GM08714 (cell line): ENCODE measurements around the gene NT5DC2.

Experiments used
- H3K4me3 ChIP-seq: fragments of 200-500 bp; sonication (Bioruptor generic); 2 replicates; pipeline ENCODE4 v1.5.1; 2014; ENCODE audit warnings: mild to moderate bottlenecking, low read length, inconsistent platforms
- ZNF274 ChIP-seq: IDR thresholded peaks from 2 replicates; pipeline ENCODE4 v1.6.1; 2012; ENCODE audit warnings: mild to moderate bottlenecking, low read depth, low read length

NT5DC2 gene

DNA sequence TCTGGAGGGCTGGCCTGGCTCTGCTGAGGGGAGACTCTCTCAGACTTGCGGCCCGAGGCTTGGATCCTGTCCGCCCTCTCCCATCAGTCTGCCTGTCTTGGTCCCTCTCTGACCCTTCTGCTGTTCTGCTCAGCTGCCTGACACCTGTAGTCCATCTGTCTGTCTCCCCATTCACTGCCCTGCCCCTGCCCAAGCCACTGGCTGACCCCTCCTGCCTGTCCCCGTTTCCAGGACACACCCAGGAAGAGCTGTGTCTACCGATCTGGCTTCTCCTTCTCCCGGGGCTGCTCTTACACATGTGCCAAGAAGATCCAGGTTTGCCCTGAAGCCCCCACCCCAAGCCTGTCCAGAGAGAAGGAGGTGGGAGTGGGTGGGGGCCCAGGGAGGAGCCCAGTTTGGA is 18.5 kb downstream of the NT5DC2 start:
- no peak overlapping the region for H3K4me3 ChIP-seq
- no peak for TF ChIP-seq ZNF274

DNA sequence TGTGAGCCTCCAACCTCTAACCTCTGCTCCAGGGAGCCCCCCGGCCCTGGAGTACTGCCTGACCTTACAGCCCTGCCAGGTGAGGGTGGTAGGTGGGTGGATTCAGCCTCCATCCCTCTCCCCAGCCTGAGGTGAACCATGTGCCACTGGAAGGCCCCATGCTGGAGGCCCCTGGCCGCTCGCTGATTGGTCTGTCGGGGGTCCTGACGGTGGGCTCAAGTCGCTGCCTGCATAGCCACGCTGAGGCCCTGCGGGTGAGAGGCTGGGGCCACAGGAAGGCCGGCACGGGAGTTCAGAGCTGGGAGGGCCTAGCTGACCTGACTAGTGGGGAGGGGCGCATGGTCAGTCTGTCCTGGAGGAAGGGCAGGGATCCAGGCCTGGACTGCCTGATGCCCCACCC is 19.1 kb downstream of the NT5DC2 start:
- H3K4me3 ChIP-seq: no peak overlapping the region
- no peak for TF ChIP-seq ZNF274

DNA sequence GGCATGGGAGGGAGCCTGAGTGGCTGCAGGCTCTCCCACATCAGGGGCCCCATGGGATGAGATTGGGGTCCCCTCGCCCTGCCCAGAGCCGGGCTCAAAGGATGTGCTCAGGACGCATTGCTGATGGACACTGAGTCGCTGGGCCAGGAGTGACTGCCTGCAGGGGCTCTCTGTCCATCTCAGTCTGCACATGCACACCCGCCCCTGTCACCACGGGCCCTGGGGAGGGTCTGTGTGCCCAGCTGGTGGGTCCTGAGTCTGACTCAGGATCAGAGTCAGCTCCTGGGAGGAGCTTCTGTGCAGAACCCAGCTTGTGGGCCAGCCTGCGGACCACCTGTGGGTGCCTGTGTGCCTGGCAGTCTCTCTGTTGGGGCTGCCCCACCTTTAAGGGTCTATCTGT is 20.4 kb downstream of the NT5DC2 start:
- no peak overlapping the region for H3K4me3 ChIP-seq
- TF ChIP-seq ZNF274: no peak

DNA sequence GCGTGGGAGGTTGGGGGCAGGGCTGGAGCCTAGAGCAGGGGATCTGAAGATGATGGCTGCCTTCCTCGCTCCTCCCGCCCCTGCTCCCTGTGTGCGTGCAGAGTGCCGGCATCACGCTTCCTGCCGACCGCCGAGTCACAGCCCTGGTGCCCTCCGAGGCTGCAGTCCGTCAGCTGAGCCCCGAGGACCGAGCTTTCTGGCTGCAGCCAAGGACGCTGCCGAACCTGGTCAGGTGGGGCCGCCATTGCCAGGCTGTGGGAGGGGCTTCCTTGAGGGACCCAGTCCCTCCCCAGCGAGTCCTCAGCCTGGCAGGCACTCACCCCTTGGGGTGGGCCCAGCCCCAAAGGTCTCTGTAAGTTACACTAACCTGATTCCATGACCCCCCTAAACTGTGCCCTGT is 20.9 kb downstream of the NT5DC2 start:
- no peak for TF ChIP-seq ZNF274
- H3K4me3 ChIP-seq: no peak overlapping the region

DNA sequence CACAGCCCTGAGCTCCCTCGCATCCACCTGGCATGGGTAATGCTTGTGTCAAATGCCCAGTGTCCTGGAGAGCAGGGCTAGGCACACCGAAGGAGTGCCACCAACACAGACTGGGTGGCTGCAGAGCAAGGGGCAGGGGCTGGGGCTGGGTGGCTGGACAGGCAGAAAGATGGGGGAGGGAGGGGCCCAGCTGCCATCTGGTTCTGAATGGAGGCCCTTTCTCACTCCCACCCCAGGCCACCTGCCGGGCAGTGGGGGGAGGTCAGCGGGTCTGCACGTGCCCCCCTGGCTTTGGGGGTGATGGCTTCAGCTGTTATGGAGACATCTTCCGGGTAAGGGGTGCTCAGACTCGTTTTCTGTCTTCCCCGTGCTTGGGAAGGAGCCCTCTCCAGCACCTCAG is 21.6 kb downstream of the NT5DC2 start:
- no peak overlapping the region for H3K4me3 ChIP-seq
- no peak for TF ChIP-seq ZNF274

DNA sequence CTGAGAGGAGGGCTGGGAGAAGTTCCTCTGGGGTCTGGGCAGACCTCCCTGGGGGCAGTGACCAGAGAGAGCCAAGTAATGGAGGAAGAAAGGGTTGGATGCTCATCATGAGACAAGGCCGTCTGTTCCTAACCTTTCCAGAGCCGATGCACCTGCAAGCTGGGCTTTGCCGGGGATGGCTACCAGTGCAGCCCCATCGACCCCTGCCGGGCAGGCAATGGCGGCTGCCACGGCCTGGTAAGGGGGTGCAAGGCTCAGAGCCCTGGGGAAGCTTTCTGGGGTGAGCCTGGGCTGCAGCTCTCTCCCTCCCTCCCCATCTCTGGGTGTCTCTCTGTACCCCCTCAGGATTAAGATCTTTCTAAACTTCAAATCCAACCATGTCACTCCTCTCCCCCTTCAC is 22.1 kb downstream of the NT5DC2 start:
- no peak for TF ChIP-seq ZNF274

DNA sequence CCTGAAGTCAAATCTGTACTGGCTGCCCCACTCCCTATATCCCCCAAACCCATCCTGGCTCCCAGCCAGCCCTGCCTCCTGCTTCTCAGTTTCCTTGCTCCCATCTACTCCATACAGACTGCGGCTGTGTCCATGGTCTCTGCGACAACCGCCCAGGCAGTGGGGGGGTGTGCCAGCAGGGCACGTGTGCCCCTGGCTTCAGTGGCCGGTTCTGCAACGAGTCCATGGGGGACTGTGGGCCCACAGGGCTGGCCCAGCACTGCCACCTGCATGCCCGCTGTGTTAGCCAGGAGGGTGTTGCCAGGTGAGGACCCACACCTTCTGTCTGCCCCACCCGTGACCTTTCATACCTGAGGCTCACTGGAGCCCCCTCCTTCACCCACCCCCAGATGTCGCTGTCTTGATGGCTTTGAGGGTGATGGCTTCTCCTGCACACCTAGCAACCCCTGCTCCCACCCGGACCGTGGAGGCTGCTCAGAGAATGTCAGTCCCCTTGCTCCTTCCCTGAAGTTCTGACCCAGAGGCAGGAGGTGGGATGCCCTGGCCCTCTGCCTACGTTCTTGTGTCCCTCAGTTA is 23.8 kb downstream of the NT5DC2 start:
- no peak overlapping the region for H3K4me3 ChIP-seq
- no peak for TF ChIP-seq ZNF274

More for the DNA sequence above, 22.1 kb downstream of the NT5DC2 start:
- H3K4me3 ChIP-seq: no peak overlapping the region

DNA sequence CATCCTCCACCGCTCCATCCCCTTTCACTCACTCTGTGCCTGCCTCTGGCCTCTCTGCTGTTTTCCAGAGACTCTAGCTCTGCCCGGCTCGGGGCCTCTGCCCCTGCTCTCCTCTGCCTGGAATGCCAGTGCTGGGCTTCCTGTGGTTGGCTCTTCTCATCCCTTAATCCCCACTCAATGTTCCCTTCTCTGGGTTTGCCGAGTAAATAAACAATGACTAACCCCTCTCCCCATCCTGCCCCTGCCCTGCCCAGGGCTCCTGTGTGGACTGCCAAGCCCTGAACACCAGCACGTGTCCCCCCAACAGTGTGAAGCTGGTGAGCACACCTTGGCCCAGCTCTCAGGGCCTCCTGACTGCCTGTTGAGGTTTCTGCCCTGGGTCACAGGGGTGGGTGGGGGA is 26.3 kb downstream of the NT5DC2 start:
- TF ChIP-seq ZNF274: no peak
- H3K4me3 ChIP-seq: no peak overlapping the region

DNA sequence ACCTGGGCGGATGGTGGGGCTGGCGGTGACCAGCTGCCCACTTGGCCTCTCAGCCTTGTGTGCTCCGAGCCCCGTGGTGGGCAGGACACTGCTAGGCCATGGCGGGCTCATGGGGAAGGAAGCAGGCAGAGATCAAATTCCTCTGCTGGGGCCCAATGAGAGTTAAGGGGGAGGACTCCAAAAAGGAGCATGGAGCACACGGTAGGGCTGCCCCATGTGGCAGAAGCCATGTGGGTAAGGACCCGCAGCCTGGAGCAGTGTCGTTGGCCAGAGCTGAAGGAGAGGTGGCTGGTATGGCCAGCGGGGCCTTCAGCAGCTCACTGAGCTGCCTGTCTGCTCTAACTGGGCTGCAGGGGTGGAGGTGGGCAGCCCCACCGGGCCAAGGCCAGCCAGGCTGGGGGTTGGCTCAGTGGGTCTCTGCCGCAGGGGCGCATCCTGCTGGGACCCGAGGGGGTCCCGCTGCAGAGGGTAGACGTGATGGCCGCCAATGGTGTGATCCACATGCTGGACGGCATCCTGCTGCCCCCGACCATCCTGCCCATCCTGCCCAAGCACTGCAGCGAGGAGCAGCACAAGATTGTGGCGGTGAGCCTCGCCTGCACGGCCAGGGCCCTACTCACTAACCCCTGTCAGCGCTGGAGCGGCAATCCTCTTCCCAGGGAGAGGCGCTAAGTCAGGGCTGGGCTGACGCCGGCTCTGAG is 27.2 kb downstream of the NT5DC2 start:
- TF ChIP-seq ZNF274: no peak
- H3K4me3 ChIP-seq: no peak overlapping the region

DNA sequence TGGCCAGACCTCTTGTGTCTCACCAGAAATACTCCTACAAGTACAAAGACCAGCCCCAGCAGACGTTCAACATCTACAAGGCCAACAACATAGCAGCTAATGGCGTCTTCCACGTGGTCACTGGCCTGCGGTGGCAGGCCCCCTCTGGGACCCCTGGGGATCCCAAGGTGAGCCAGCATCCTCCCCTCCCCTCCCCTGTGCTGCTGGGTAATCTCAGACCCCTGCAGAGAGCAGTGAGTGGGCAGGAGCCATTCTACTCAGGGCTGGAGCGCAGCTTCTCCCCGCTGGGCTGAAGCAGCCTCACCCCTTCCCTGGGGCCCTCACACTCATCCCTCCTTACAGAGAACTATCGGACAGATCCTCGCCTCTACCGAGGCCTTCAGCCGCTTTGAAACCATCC is 28.7 kb downstream of the NT5DC2 start:
- H3K4me3 ChIP-seq: no peak overlapping the region
- no peak for TF ChIP-seq ZNF274

DNA sequence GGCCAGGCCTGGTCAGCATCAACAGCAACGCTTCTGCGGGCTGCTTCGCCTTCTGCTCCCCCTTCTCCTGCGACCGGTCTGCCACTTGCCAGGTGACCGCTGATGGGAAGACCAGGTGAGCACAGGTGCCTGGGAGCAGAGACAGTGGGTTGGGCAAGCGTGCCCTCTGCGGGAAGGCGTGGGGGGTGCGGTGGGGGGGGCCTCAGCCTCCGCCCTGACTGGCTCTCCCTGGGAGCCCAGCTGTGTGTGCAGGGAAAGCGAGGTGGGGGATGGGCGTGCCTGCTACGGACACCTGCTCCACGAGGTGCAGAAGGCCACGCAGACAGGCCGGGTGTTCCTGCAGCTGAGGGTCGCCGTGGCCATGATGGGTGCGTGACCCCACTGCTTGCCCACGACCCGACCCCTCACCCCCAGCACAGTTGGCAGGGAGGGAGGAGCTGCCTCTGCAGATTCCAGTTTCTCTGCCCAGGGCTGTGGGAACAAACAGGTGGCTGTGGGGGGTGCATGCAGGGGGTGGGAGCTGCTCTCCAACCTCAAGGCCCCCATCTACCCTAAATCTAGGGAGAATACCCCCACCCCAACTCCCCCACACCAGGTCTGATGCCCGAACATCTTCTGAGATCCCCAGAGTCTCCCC is 29.8 kb downstream of the NT5DC2 start:
- no peak overlapping the region for H3K4me3 ChIP-seq
- no peak for TF ChIP-seq ZNF274

DNA sequence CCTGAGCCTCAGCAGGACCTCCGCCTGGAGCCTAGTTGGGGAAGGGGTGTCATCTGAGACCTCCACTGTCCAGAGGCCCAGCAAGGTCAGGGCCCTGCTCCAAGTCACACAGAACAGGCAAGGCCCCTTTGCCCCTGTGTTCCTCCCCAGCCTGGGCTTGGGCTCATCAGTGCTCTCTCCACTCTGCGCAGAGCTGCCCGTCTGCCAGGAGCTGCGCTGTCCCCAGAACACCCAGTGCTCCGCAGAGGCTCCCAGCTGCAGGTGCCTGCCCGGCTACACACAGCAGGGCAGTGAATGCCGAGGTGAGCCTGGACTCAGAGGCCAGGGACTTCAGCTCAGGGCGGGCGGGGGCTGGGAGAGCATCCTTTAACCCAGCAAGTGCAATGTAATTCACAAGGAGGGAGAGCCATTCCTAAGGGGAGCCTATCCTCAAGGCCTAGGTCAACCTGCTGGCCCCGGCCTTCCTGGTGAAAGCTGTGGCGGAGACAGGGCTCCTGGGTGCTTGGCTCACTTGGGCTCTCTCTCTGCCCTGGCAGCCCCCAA is 30.8 kb downstream of the NT5DC2 start:
- TF ChIP-seq ZNF274: no peak
- H3K4me3 ChIP-seq: no peak overlapping the region

DNA sequence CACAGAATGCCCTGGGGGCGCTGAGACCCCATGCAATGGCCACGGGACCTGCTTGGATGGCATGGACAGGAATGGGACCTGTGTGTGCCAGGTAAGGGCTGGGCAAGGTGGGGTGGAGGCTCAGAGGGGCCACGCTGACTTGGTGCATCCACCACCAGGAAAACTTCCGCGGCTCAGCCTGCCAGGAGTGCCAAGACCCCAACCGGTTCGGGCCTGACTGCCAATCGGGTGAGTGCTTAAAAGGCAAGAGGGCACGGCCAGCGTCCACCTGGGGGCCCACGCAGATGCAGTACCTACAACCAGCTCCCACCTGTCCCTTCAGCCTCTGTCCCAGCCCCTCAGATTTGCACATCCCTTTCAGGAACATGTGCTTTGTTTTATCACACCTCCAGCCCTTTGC is 31.7 kb downstream of the NT5DC2 start:
- H3K4me3 ChIP-seq: no peak overlapping the region
- no peak for TF ChIP-seq ZNF274

DNA sequence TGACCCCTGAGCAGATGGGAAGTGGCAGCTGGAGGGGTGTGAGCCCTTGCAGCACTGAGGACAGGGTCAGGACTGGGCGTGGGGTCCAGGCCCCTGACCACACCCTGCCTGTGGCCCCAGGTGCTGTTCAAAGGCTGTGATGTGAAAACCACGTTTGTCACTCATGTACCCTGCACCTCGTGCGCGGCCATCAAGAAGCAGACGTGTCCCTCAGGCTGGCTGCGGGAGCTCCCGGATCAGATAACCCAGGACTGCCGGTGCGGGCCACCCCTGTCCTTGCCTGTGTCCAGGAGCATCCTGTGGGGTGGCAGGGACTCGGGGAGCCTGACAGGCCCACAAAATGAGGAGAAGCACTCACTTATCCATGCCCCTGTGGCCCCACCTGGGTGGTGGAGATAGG is 32.6 kb downstream of the NT5DC2 start:
- TF ChIP-seq ZNF274: no peak
- H3K4me3 ChIP-seq: no peak overlapping the region
